Measurements from ENCODE around the gene PAQR8.

GRCh38 chr6:52340603-52340880 lies 21.4 kb upstream of the PAQR8 start:
- TF ChIP-seq CTCF (IDR thresholded peaks at IDR 0.05; ENCODE audit: borderline replicate concordance, extremely low read depth, low read length, poor library complexity, severe bottlenecking), result no peak
- no peak for TF ChIP-seq EZH2 (IDR thresholded peaks at IDR 0.05; ENCODE audit: borderline replicate concordance, low read depth, low read length, severe bottlenecking)

Data from DND-41 (cell line).